Lower leg skin (tissue), 4 donors: ENCODE data around the gene SELENBP1. TPM values are rescaled to one million over a fixed set of nuclear protein-coding genes. Genes with fewer than 3 reads are reported as not detected.

Experiments used
- DNase-seq, 2 donors: peaks; one replicate each; pipeline ENCODE4 v3.0.0-alpha.2; 2019; ENCODE audit warnings: low spot score in 2 of 2
- H3K4me3 ChIP-seq: fragments of 200-600 bp; sonication (generic); 2 replicates; pipeline ENCODE4 v1.5.1; 2017; ENCODE audit warnings: mild to moderate bottlenecking, low read depth; ENCODE audit not compliant: poor library complexity, severe bottlenecking
- CTCF ChIP-seq, 3 donors: fragments of 450-650 bp; IDR thresholded peaks; one replicate each; pipeline ENCODE4 v1.5.1; 2016; ENCODE audit warnings: antibody characterized with exemption in 3 of 3, mild to moderate bottlenecking in 3 of 3, moderate library complexity in 2 of 3
- POLR2A ChIP-seq, 2 donors: fragments of 450-650 bp; IDR thresholded peaks; one replicate each; pipeline ENCODE4 v1.6.1; 2016 to 2017; ENCODE audit warnings: antibody characterized with exemption in 2 of 2, mild to moderate bottlenecking in 1 of 2, moderate library complexity in 1 of 2
- WGBS, 2 donors: methylation state at CpG; one replicate each; pipeline ENCODE4 v1.1.5; 2018; 5-methylcytosine and 5-hydroxymethylcytosine counted together
- intact Hi-C: fragments of 100-400 bp; cut with DNase I; formaldehyde crosslinking; loops from one replicate; pipeline ENCODE4 v1.15.0; 2023; ENCODE audit warnings: low total_unique reads
- total RNA-seq, 4 donors: library from RNA; depleted of rRNA; stranded (reverse); fragments of >200 nt; gene quantifications; one replicate each; pipeline ENCODE4 v1.1.0, GENCODE V29; 2016

SELENBP1 gene
- total RNA-seq, 4 donors from 2014 or later: 25.4 to 39.9 (median 38.1) TPM

- 66% methylated on average over 6 of the region's 6 CpGs for WGBS, 2 donors
- no peak for DNase-seq
- no peak overlapping the region for H3K4me3 ChIP-seq
- intact Hi-C loops: no loop called here
- no peak for TF ChIP-seq POLR2A (IDR thresholded peaks at IDR 0.05)
- no peak for TF ChIP-seq CTCF (IDR thresholded peaks at IDR 0.05)
These were observed 2.1 kb downstream of the SELENBP1 start for GRCh38 chr1:151370211-151370911.

GRCh38 chr1:151369621-151370048, 2.9 kb downstream of the SELENBP1 start:
- H3K4me3 ChIP-seq: no peak overlapping the region
- intact Hi-C loops: no loop called here
- DNase-seq: no peak
- no peak for TF ChIP-seq POLR2A (IDR thresholded peaks at IDR 0.05)
- TF ChIP-seq CTCF (IDR thresholded peaks at IDR 0.05): no peak
- 80 to 93% methylated on average over 15 of the region's 15 CpGs for WGBS, 2 donors

- intact Hi-C loops: no loop called here
- 90 to 95% methylated on average over 7 of the region's 7 CpGs for WGBS, 2 donors
- no peak for TF ChIP-seq POLR2A (IDR thresholded peaks at IDR 0.05)
- no peak for TF ChIP-seq CTCF (IDR thresholded peaks at IDR 0.05)
- no peak for DNase-seq
- H3K4me3 ChIP-seq: no peak overlapping the region
These were observed 3.2 kb downstream of the SELENBP1 start for GRCh38 chr1:151369302-151369610.

- 82 to 92% methylated on average over 17 to 19 of the region's 20 CpGs for WGBS, 2 donors
- no peak for DNase-seq
- intact Hi-C loops: no loop called here
- TF ChIP-seq POLR2A (IDR thresholded peaks at IDR 0.05) (no peak), CTCF (IDR thresholded peaks at IDR 0.05) (no peak)
- no peak overlapping the region for H3K4me3 ChIP-seq
These were observed 3.9 kb downstream of the SELENBP1 start for GRCh38 chr1:151368393-151369301.

- no peak for TF ChIP-seq CTCF (IDR thresholded peaks at IDR 0.05)
- TF ChIP-seq POLR2A (IDR thresholded peaks at IDR 0.05): no peak
- H3K4me3 ChIP-seq: no peak overlapping the region
- intact Hi-C loops: no loop called here
- 83 to 84% methylated on average over 8 of the region's 8 CpGs for WGBS, 2 donors
- DNase-seq: no peak
These were observed 4.7 kb downstream of the SELENBP1 start for GRCh38 chr1:151367658-151368392.
